HG03039 (cell line): ENCODE data around the gene KDM3B.

Source experiments
- ATAC-seq: cut with Tn5 transposase; IDR thresholded peaks from one replicate; pipeline ENCODE4 v1.9.1; 2021; ENCODE audit warnings: mild to moderate bottlenecking, moderate library complexity; ENCODE audit not compliant: unreplicated experiment

Gene KDM3B

GRCh38 chr5:138449501-138450239 lies 97.2 kb downstream of the KDM3B start:
- no peak for ATAC-seq

- ATAC-seq = no peak
Observed at GRCh38 chr5:138450971-138451370, 98.5 kb downstream of the KDM3B start.

- ATAC-seq = no peak
Observed at GRCh38 chr5:138452720-138453119, 100.2 kb downstream of the KDM3B start.

GRCh38 chr5:138453590-138453989 lies 101.1 kb downstream of the KDM3B start:
- ATAC-seq = no peak

- no peak for ATAC-seq
Observed at GRCh38 chr5:138454121-138454520, 101.6 kb downstream of the KDM3B start.

GRCh38 chr5:138455232-138455930 lies 102.9 kb downstream of the KDM3B start:
- ATAC-seq = no peak

GRCh38 chr5:138457531-138458275 lies 105.2 kb downstream of the KDM3B start:
- no peak for ATAC-seq

- no peak for ATAC-seq
Observed at GRCh38 chr5:138458384-138458783, 105.9 kb downstream of the KDM3B start.

- ATAC-seq = no peak
Observed at GRCh38 chr5:138458856-138459255, 106.4 kb downstream of the KDM3B start.

- ATAC-seq = no peak
Observed at GRCh38 chr5:138459311-138459933, 106.9 kb downstream of the KDM3B start.

- no peak for ATAC-seq
Observed at GRCh38 chr5:138460032-138460693, 107.7 kb downstream of the KDM3B start.

GRCh38 chr5:138461343-138462125 lies 109.0 kb downstream of the KDM3B start:
- no peak for ATAC-seq

GRCh38 chr5:138463419-138464007 lies 111.0 kb downstream of the KDM3B start:
- no peak for ATAC-seq

GRCh38 chr5:138464008-138464387 lies 111.5 kb downstream of the KDM3B start:
- peak; percentile 45 for ATAC-seq

GRCh38 chr5:138464388-138465260 lies 112.1 kb downstream of the KDM3B start:
- peak; percentile 72 for ATAC-seq

- peak; percentile 44 for ATAC-seq
Observed at GRCh38 chr5:138465261-138466124, 113.0 kb downstream of the KDM3B start, which contains the start of gene EGR1. Gene EGR1 (plus strand): TSS chr5:138465479. CDS start chr5:138465762, 283 bp downstream.

- ATAC-seq = no peak
Observed at GRCh38 chr5:138466125-138466899, 113.8 kb downstream of the KDM3B start.
